ENCODE data around the gene NEGR1.

DNA sequence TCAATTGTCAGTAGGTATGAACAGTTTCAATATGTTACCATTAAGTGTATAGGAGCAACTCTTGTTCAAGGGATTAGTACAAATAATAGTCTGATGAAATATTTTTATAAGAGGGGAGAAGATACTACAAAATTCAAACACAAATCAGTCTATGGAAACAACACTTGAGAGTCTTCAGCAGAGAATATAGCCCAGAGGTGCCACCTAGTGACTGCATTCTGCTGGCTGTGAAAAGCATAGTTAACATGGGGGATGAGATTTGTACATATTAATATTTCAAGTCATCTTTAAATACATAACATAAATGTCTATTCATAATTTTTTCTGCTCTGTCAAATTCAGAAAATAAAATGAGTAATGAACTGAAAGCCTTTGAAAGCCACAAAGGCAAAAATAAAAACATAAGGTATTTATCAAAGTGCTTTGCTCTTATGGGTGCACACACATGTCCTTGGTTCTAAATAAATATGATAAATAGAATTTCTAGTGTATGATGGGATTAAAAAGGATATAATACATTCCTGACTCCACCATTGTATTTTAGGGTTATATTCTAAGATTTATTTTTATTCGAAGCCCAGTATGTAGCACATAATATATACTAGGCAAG is 760.6 kb downstream of the NEGR1 start:
- TF ChIP-seq, protein P1, sequence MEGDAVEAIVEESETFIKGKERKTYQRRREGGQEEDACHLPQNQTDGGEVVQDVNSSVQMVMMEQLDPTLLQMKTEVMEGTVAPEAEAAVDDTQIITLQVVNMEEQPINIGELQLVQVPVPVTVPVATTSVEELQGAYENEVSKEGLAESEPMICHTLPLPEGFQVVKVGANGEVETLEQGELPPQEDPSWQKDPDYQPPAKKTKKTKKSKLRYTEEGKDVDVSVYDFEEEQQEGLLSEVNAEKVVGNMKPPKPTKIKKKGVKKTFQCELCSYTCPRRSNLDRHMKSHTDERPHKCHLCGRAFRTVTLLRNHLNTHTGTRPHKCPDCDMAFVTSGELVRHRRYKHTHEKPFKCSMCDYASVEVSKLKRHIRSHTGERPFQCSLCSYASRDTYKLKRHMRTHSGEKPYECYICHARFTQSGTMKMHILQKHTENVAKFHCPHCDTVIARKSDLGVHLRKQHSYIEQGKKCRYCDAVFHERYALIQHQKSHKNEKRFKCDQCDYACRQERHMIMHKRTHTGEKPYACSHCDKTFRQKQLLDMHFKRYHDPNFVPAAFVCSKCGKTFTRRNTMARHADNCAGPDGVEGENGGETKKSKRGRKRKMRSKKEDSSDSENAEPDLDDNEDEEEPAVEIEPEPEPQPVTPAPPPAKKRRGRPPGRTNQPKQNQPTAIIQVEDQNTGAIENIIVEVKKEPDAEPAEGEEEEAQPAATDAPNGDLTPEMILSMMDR (conservative IDR thresholded peaks at IDR 0.05) = peak; percentile 59
- TF ChIP-seq EZH2 (IDR thresholded peaks at IDR 0.05; ENCODE audit: low read depth) = no peak

Data from PC-9 (cell line).